ENCODE measurements around the gene TMEM218.

TMEM218 gene

DNA sequence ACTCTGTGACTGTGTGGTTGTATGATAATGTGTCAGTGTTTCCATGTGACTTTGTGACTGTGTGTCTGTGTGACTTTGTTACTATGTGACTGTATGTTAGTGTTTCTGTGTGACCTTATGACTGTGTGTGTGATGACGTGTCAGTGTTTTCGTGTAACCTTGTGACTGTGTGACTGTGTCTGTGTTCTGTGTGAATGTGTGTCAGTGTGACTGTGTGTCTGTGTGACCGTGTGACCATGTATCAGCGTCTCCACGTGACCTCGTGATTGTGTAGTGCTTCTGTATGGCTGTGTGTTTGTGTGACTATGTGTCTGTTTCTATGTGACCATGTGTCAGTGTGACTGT lies 43.6 kb upstream of the TMEM218 start:
- TF ChIP-seq, protein P1, sequence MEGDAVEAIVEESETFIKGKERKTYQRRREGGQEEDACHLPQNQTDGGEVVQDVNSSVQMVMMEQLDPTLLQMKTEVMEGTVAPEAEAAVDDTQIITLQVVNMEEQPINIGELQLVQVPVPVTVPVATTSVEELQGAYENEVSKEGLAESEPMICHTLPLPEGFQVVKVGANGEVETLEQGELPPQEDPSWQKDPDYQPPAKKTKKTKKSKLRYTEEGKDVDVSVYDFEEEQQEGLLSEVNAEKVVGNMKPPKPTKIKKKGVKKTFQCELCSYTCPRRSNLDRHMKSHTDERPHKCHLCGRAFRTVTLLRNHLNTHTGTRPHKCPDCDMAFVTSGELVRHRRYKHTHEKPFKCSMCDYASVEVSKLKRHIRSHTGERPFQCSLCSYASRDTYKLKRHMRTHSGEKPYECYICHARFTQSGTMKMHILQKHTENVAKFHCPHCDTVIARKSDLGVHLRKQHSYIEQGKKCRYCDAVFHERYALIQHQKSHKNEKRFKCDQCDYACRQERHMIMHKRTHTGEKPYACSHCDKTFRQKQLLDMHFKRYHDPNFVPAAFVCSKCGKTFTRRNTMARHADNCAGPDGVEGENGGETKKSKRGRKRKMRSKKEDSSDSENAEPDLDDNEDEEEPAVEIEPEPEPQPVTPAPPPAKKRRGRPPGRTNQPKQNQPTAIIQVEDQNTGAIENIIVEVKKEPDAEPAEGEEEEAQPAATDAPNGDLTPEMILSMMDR (IDR thresholded peaks at IDR 0.05; ENCODE audit: control insufficient read depth, extremely low read depth, insufficient read depth), result no peak

DNA sequence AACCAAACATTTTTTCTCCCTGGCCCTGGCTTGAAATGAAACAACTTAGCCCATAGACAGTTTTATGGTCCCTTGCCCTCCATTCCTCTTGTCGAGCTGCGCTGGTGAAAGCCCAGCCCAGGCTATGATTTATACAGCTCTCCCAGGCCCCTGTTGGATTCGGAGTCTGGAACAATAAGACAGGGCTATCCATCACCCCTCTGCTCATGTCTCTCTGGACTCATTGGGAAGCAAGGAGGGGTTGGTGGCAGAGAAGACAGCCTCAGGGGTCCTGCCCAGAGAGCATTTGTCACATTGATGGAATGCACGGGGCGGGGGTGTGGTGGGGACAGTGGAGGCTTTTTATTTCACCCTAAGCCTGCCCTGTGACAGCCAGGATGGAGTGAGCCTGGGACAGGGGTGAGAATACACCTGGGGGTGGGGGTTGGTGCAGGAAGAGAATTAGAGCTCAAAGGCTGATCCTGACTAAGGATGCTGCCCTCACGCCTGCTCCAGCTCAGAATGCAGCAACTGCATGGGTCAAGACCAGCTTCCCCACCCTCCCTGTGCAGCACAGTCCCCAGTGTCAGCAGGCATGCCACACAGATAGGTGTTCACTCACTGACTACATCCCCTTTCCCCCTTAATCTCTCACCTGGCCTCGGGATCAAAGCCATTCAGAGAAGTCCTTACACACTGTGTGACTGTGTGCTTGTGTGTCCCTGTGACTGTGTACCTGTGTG lies 43.1 kb upstream of the TMEM218 start:
- no peak overlapping the region for H3K4me3 ChIP-seq (ENCODE audit: low read depth, low read length)
- no peak for DNase-seq (ENCODE audit: low read depth)
- TF ChIP-seq, protein P1 (IDR thresholded peaks at IDR 0.05; ENCODE audit: control insufficient read depth, extremely low read depth, insufficient read depth), result no peak

More for the DNA sequence above, 43.6 kb upstream of the TMEM218 start:
- no peak overlapping the region for H3K4me3 ChIP-seq (ENCODE audit: low read depth, low read length)
- no peak for DNase-seq (ENCODE audit: low read depth)

DNA sequence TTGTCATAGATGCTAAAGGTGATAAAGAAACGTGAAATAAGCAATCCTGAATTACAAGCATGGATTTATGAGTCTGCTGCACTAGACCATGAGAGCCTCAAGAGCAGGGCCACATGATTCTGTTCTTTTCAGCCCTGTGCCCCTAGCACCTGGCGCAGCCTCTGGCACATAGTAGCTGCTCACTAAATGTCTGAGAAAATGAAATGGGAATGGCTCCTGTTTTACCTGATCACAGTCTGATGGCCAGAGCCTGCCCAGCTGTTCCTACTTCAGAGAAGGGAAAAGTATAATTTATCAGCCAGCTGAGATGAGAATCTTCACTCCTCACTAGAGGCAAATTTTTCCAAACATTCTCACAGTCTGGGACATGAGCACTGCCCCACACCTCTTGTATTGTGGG lies 42.4 kb upstream of the TMEM218 start:
- TF ChIP-seq, protein P1 (IDR thresholded peaks at IDR 0.05; ENCODE audit: control insufficient read depth, extremely low read depth, insufficient read depth), result no peak
- H3K4me3 ChIP-seq (ENCODE audit: low read depth, low read length), result no peak overlapping the region
- DNase-seq (ENCODE audit: low read depth), result no peak

DNA sequence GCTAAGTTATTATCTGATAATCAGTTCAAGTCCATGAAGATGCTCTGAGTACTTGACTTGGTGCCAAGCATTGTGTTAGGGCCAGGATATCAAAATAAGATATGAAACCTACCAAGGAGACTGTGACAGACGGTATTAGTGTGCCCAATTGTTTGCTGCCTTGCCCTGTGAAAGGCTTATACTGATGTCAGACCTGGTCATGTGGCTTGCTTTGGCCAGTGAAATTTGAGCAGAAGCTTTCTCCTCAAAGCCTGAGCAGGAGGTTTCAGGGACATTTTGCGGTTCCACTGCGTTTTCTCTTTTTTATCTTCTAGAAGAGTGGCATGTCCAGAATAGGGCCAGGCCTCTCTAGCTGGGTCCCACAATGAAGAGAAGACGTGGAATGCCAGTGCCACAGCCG lies 37.3 kb upstream of the TMEM218 start:
- H3K4me3 ChIP-seq (ENCODE audit: low read depth, low read length), result no peak overlapping the region
- no peak for DNase-seq (ENCODE audit: low read depth)
- TF ChIP-seq, protein P1 (IDR thresholded peaks at IDR 0.05; ENCODE audit: control insufficient read depth, extremely low read depth, insufficient read depth), result no peak

DNA sequence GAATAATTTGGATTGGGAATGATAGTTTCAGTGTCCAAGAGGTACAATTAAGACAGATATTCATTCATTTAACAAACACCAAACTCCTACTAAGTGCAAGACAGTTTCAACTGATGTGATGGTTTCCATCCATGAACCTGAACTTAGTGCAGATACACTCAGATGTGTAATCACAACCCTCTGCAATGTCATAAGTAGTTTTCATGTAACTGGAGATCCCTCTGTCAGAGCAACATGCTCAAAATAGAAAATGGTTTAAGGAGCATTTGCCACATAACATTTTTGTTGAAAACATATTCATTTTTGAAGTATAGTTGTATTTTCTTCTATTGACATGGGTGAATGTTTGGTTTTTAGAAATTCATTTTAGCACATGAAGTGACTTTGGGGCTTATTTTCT lies 36.6 kb upstream of the TMEM218 start:
- TF ChIP-seq, protein P1 (IDR thresholded peaks at IDR 0.05; ENCODE audit: control insufficient read depth, extremely low read depth, insufficient read depth), result no peak
- no peak for DNase-seq (ENCODE audit: low read depth)
- H3K4me3 ChIP-seq (ENCODE audit: low read depth, low read length), result no peak overlapping the region

DNA sequence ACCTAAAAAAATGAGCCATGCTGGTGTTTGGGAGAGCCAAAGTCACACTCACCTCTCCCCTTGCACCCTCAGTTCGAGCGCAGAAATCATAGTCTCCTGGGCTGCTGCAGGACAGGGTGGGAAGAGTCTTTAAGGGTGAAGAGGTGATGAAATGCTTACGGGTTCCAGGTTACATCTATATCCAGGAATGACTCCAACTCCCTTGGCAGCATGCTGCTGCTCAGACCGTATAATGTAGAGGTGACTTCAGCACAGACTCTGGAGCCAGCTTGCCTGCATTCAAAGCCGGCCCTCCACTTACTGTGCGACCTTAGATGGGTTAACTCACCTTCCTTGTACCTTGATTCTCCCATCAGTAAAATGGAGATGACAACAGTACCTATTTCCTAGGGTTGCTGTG lies 35.9 kb upstream of the TMEM218 start:
- no peak for DNase-seq (ENCODE audit: low read depth)
- TF ChIP-seq, protein P1 (IDR thresholded peaks at IDR 0.05; ENCODE audit: control insufficient read depth, extremely low read depth, insufficient read depth), result no peak
- no peak overlapping the region for H3K4me3 ChIP-seq (ENCODE audit: low read depth, low read length)

DNA sequence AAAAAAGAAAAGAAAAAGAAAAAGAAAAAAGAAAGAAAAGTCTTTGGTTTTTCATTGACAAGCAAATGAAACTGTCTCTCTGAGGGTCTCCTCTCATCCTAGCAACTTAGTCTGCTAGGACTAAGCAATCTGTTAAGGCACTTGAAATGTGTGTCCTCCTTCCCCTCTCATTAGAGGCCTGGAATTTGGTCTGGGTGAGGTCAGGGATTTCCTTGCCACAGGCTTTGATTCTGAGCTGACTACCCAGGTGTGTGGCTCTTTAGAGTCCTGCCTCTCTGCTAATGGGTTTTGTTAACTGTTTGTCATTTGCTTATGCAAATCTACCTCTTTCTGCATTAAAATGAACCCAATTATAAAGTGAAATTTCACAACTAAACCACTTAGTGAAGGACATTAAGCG lies 34.8 kb upstream of the TMEM218 start:
- no peak overlapping the region for H3K4me3 ChIP-seq (ENCODE audit: low read depth, low read length)
- DNase-seq (ENCODE audit: low read depth), result no peak

More for the DNA sequence above, 34.8 kb upstream of the TMEM218 start:
- TF ChIP-seq, protein P1 (IDR thresholded peaks at IDR 0.05; ENCODE audit: control insufficient read depth, extremely low read depth, insufficient read depth), result no peak
